GM23248 (cell line): ENCODE results near the gene PADI3.

ENCODE experiments used
- EZH2 ChIP-seq: fragments of 200-600 bp; sonication (generic); IDR thresholded peaks from 2 replicates; pipeline ENCODE4 v1.6.1; 2018; ENCODE audit warnings: antibody characterized with exemption, mild to moderate bottlenecking; ENCODE audit not compliant: insufficient read depth, poor library complexity, severe bottlenecking
- EZH2phosphoT487 ChIP-seq: fragments of 200-600 bp; sonication (generic); IDR thresholded peaks from 2 replicates; pipeline ENCODE4 v1.6.1; 2018; ENCODE audit warnings: antibody characterized with exemption, moderate library complexity, mild to moderate bottlenecking, low read depth; ENCODE audit not compliant: insufficient read depth

GRCh38 chr1:17212487-17213121 is 36.3 kb upstream of the PADI3 start:
- no peak for TF ChIP-seq EZH2phosphoT487
- TF ChIP-seq EZH2 = no peak
